ENCODE measurements around the gene POP5.

Gene POP5

DNA sequence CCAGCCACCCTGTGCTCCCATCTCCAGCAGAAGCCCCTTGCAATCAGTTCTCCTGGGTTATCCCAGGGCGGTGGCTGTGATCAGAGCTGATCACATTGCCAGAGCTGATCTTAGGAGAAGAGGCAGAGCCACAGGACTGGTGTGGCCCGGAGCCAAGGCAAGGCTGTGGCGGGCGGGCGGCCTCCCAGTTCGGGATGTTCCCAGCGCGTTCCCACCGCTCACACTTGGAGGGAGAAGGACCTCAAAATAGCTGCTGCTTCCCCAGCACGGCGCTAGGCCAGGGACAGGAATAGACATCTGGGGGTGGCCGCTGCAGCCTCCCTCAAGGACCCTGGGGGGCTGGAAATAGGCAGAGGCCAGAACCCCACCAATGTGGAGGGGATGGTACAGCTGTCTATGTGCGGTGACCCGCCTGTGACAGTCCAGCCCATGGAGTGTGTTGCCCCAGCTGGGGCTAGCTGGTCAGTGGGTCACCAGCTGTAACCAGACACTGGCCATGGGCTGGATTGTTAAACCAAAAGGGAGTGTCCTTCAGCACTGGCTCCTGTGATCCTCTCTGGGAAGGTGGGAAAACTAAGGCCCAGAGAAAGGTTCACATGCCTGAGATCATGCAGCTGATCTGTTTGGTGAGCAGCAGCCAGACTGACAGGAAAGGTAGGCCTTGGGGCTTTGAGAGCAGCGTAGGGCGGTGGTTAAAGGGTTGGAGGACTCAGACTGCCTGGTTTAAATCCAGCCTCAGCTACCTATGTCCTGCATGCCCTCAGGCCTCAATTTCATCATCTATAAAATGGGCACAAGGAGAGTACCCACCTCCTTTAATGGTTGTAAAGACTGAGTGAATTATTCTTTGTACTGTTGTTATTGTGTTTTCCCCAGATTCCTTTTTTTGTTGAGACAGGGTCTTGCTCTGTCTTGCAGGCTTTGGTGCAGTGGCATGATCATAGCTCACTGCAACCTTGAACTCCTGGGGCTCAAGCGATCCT, 8.0 kb upstream of the POP5 start:
- DNase-seq = no peak

GRCh38 chr12:120588371-120588770, 7.2 kb upstream of the POP5 start:
- no peak for DNase-seq

- DNase-seq = no peak
Measured at GRCh38 chr12:120586860-120587259, 5.7 kb upstream of the POP5 start.

DNA sequence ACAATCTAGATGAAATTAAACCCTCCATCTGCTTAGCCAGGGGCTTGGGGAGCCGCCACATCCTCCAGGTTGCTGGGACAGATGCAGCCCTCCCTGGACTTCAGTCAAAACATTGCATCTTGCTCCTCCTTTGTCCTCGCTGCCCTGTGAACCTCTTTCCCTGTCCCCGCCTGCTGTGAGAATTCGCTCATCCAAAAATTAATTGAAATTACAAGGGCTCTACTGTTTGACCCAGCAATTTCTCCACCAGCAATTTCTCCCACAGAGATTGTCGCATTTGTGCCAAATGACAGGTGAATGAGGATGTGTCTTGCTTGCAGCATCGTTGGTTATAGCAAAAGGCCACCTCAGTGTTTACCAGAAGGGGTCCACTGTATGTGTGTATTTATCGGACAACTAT, 5.0 kb upstream of the POP5 start:
- DNase-seq = no peak

DNA sequence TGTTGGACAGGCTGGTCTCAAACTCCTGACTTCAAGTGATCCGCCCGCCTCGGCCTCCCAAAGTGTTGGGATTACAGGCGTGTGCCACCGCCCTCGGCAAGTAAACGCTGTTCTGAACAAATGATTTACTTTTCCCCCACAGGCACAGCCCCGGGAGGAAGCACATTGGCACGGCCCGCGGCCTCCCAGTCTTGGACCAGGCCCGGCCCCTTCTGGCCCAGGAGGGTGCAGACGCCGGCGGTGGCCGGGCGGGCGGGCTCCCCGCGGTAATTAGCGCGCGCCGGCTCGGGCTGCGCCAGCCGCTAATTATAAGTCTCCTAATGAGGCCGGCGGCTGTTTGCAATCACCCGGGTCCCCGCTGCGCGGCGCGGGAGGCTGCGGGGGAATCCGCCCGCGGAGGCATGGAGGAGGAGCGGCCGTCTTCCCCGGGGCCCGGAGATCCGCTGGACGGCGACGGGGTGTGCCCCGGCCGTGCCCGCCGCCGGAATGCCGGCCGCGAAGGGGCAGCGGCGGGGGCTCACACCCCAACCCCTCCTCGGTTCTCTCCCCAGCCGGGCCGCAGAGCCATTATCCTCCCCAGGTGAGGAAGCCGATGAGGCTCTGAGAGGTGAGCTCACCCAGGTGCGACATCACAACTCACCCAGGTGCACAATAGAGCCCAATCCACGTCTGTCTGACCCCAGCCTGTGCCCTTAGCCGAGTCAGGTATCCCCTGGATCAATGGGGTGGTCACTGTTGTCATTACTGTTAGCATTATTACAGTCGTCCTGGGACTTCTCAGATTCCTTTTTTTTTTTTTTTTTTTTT, 3.3 kb upstream of the POP5 start:
- DNase-seq = no peak

- DNase-seq = peak; percentile 7
Measured at GRCh38 chr12:120583478-120584030, 2.4 kb upstream of the POP5 start.

- no peak for DNase-seq
Measured at GRCh38 chr12:120581998-120582397, 796 bp upstream of the POP5 start.

- DNase-seq = no peak
Measured at GRCh38 chr12:120579179-120579578, 2.0 kb downstream of the POP5 start.

- DNase-seq = no peak
Measured at GRCh38 chr12:120574106-120574505, 7.1 kb downstream of the POP5 start.

GRCh38 chr12:120573560-120573959, 7.6 kb downstream of the POP5 start:
- no peak for DNase-seq

GRCh38 chr12:120571299-120571698, 9.9 kb downstream of the POP5 start:
- DNase-seq = no peak

- no peak for DNase-seq
Measured at GRCh38 chr12:120563495-120563894, 17.7 kb downstream of the POP5 start.

- DNase-seq = no peak
Measured at GRCh38 chr12:120562906-120563305, 18.3 kb downstream of the POP5 start.

DNA sequence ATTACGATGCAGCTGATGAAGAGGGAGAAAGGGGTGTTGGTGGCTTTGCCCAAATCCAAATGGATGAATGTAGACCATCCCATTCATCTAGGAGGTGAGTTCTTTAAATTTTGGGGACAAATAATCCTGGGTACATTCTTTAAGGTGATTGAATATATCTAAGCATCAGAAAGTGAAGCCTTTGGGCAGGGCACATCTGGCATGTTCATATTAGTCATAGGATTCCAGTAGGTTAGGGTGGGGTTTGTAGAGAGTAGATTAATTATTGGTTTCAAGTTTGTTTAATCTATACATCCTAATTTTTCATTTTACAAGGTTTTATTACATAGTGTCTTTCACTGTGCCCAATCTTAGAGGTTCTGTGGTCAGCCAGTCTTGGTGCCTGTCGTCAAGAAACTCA, 23.6 kb downstream of the POP5 start:
- DNase-seq = no peak

DNA sequence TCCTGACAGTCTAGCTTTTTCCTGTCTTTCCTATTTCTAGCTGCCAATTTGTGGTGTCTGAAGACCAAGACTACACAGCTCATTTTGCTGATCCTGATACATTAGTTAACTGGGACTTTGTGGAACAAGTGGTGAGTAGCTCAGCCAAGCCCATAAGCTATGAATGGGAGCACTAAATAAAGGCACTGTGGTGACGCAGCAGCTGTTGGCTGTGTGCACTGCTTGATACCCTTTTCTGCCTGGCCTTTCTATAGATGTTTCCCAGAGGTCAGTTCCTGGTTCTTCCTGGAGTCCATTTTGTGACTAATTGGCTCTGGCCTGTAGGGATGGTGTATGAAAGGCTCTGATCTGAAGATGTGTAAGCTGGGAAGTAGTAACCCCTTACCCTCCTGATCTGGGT, 26.5 kb downstream of the POP5 start:
- no peak for DNase-seq

GRCh38 chr12:120546050-120546386, 35.2 kb downstream of the POP5 start:
- DNase-seq = no peak

GRCh38 chr12:120544691-120545090, 36.5 kb downstream of the POP5 start:
- no peak for DNase-seq

GRCh38 chr12:120542166-120542565, 39.0 kb downstream of the POP5 start:
- DNase-seq = no peak

DNA sequence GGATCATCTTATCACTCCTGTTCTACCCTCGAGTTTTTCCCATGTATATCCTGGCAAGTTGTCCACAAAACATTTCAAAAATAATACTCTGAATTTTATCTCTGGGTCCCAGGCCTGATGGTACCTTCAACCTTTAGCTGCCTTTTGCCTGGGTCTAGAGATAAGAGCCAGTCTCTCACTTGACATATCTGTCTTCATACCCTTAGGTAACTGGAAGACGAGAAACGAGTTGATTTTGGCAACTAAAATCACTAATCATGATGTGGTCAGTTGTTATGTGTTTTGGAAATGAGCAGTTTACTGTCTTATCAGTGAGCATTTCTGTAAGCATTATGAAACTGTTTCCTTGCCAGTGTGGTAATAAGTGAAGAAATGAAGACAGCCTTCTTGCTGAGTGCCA, 40.8 kb downstream of the POP5 start:
- no peak for DNase-seq

DNA sequence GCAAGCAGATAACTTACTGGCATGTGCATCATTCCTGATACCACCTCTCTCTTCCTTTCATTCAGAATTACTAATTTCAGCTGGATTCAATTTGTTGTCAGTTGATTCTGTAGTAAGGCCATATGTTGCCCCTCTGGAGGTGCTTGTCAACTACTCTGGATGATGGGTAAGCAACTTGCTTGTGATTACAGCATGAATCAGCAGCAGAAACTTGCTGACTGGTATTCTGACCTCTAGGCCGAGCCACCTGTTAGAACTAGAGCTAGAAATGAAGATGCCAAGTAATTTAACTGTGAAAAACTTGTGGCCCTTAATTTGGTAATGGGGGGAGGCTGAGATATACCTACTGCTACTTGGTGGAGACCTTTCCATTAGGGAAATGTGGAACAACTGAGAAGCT, 41.9 kb downstream of the POP5 start:
- no peak for DNase-seq

- DNase-seq = no peak
Measured at GRCh38 chr12:120538281-120539156, 42.7 kb downstream of the POP5 start.

DNA sequence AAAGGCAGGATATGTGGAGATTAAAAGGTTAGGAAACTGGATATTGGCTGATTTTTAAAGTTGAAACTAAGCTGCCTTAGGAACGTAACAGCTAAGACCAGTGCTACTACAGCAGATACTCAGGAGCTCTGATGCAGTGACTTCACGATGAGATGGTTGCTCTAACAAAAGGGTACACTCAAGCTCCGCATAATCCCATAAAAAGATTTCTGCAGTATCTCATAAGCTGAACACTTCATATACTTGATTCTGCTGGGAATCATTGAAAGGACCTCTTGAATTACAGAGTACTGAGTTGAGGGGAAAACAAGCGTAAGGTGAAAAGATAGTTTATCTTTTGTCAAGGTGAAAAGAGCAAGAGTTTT, 43.4 kb downstream of the POP5 start:
- DNase-seq = no peak
